ENCODE data around the gene ZEB1.

The ZEB1 gene

GRCh38 chr10:31318854-31319601 is at the start of gene ZEB1:
TSS of gene ZEB1 (plus strand) at chr10:31319216. CDS start at chr10:31319235, 19 bp downstream.
- peak; percentile 75 for DNase-seq

- no peak for DNase-seq
Observed at GRCh38 chr10:31270954-31271353, 48.1 kb upstream of the ZEB1 start.

- DNase-seq, result no peak
Observed at GRCh38 chr10:31272841-31273240, 46.2 kb upstream of the ZEB1 start.

GRCh38 chr10:31273789-31274188 is 45.2 kb upstream of the ZEB1 start:
- no peak for DNase-seq

- DNase-seq, result no peak
Observed at GRCh38 chr10:31274310-31274709, 44.7 kb upstream of the ZEB1 start.

GRCh38 chr10:31278279-31278941 is 40.6 kb upstream of the ZEB1 start:
- DNase-seq, result no peak

GRCh38 chr10:31280972-31281371 is 38.0 kb upstream of the ZEB1 start:
- no peak for DNase-seq

GRCh38 chr10:31288001-31288400 is 31.0 kb upstream of the ZEB1 start:
- DNase-seq, result no peak

GRCh38 chr10:31288962-31289361 is 30.1 kb upstream of the ZEB1 start:
- no peak for DNase-seq

GRCh38 chr10:31290386-31290785 is 28.6 kb upstream of the ZEB1 start:
- no peak for DNase-seq

- DNase-seq, result no peak
Observed at GRCh38 chr10:31291123-31291522, 27.9 kb upstream of the ZEB1 start.

GRCh38 chr10:31294558-31294957 is 24.5 kb upstream of the ZEB1 start:
- DNase-seq, result no peak

GRCh38 chr10:31296754-31297153 is 22.3 kb upstream of the ZEB1 start:
- DNase-seq, result no peak

- no peak for DNase-seq
Observed at GRCh38 chr10:31299119-31299518, 19.9 kb upstream of the ZEB1 start.

GRCh38 chr10:31303212-31303611 is 15.8 kb upstream of the ZEB1 start:
- no peak for DNase-seq

GRCh38 chr10:31304291-31304970 is 14.6 kb upstream of the ZEB1 start:
- no peak for DNase-seq

GRCh38 chr10:31313396-31313795 is 5.6 kb upstream of the ZEB1 start:
- no peak for DNase-seq

- no peak for DNase-seq
Observed at GRCh38 chr10:31314256-31315150, 4.5 kb upstream of the ZEB1 start.

- no peak for DNase-seq
Observed at GRCh38 chr10:31315453-31315852, 3.6 kb upstream of the ZEB1 start.

GRCh38 chr10:31317171-31317570 is 1.8 kb upstream of the ZEB1 start:
- no peak for DNase-seq

GRCh38 chr10:31317652-31318381 is 1.2 kb upstream of the ZEB1 start:
- DNase-seq, result no peak

GRCh38 chr10:31318382-31318853 is 598 bp upstream of the ZEB1 start:
- DNase-seq, result no peak
